IMR-90 (cell line): ENCODE data around the gene AMBRA1. TPM values are rescaled to one million over a fixed set of nuclear protein-coding genes. Genes with fewer than 3 reads are reported as not detected.

Experiments used
- ATAC-seq: fragments of 200-7000 bp; cut with Tn5 transposase; 2 replicates; pipeline ENCODE4 v1.9.1; 2020; ENCODE audit warnings: low read depth, mild to moderate bottlenecking, moderate library complexity
- BruUV-seq: library from RNA; stranded (reverse); fragments of 400-500 nt; replicated peaks from 2 replicates; lab custom pipeline; 2021; lab: Mats Ljungman, UMichigan
- CTCF ChIA-PET: fragments of 300-600 bp; formaldehyde crosslinking; extraction: SDS; loops from one replicate; lab custom pipeline; 2021; ENCODE audit warnings: antibody characterized with exemption; lab: Yijun Ruan, JAX
- POLR2A ChIA-PET: fragments of 300-600 bp; sonication (Branson Sonifier 250); formaldehyde crosslinking; loops from one replicate; lab custom pipeline; 2022; ENCODE audit warnings: antibody characterized with exemption; ENCODE audit not compliant: unreplicated experiment; lab: Charles Lee
- DNase-seq: peaks from one replicate; pipeline ENCODE4 v3.0.0; 2013
- H2AFZ ChIP-seq: replicated peaks from 2 replicates; pipeline ENCODE3; 2013; ENCODE audit warnings: low read length, mild to moderate bottlenecking; ENCODE audit not compliant: poor library complexity
- H2AK5ac ChIP-seq: 2 replicates; pipeline ENCODE4 v1.6.1; 2013; ENCODE audit warnings: low read depth, low read length, inconsistent platforms
- H2AK9ac ChIP-seq: replicated peaks from 2 replicates; pipeline ENCODE3; 2013; ENCODE audit warnings: mild to moderate bottlenecking, low read depth, low read length, moderate library complexity; ENCODE audit not compliant: poor library complexity
- H2BK120ac ChIP-seq: 2 replicates; pipeline ENCODE4 v1.6.1; 2013; ENCODE audit warnings: low read depth, low read length, inconsistent platforms
- H2BK15ac ChIP-seq: 3 replicates; pipeline ENCODE4 v1.6.1; 2013; ENCODE audit warnings: low read depth, low read length, inconsistent platforms
- H2BK20ac ChIP-seq: 2 replicates; pipeline ENCODE4 v1.6.1; 2013; ENCODE audit warnings: low read depth, mild to moderate bottlenecking, inconsistent platforms, low read length, moderate library complexity
- H2BK5ac ChIP-seq: 2 replicates; pipeline ENCODE4 v1.6.1; 2013; ENCODE audit warnings: mild to moderate bottlenecking, low read depth, low read length, inconsistent platforms; ENCODE audit not compliant: poor library complexity, severe bottlenecking
- H3K14ac ChIP-seq: replicated peaks from 2 replicates; pipeline ENCODE4 v1.6.1; 2013; ENCODE audit warnings: low read depth, low read length, inconsistent platforms
- H3K18ac ChIP-seq: 2 replicates; pipeline ENCODE4 v1.6.1; 2013; ENCODE audit warnings: low read depth, low read length, control low read depth
- H3K23ac ChIP-seq: 2 replicates; pipeline ENCODE4 v1.6.1; 2013; ENCODE audit warnings: low read depth, low read length, inconsistent platforms
- H3K27ac ChIP-seq: 2 replicates; pipeline ENCODE4 v1.5.1; 2013; ENCODE audit warnings: mild to moderate bottlenecking, control low read depth, low read length; ENCODE audit not compliant: insufficient read depth
- H3K27me3 ChIP-seq: 2 replicates; pipeline ENCODE4 v1.6.1; 2013; ENCODE audit warnings: low read length; ENCODE audit not compliant: control insufficient read depth, insufficient read depth
- H3K36me3 ChIP-seq: 2 replicates; pipeline ENCODE4 v1.6.1; 2013; ENCODE audit warnings: low read length, mixed read lengths; ENCODE audit not compliant: control insufficient read depth, insufficient read depth
- H3K4ac ChIP-seq: 2 replicates; pipeline ENCODE4 v1.6.1; 2013; ENCODE audit warnings: low read depth, low read length, inconsistent platforms
- H3K4me1 ChIP-seq: 2 replicates; pipeline ENCODE4 v1.6.1; 2013; ENCODE audit warnings: low read length, mixed read lengths; ENCODE audit not compliant: control insufficient read depth, insufficient read depth
- H3K4me2 ChIP-seq: 2 replicates; pipeline ENCODE4 v1.6.1; 2013; ENCODE audit warnings: low read depth, mild to moderate bottlenecking, control low read depth, low read length, moderate library complexity
- H3K4me3 ChIP-seq: 2 replicates; pipeline ENCODE4 v1.5.1; 2013; ENCODE audit warnings: low read depth, mild to moderate bottlenecking, control low read depth, low read length, moderate library complexity; ENCODE audit not compliant: insufficient read depth
- H3K56ac ChIP-seq: 2 replicates; pipeline ENCODE4 v1.6.1; 2013; ENCODE audit warnings: low read length, inconsistent platforms; ENCODE audit not compliant: insufficient read depth; ENCODE audit errors: extremely low read depth
- H3K79me1 ChIP-seq, 2 experiments: 2 replicates each; pipeline ENCODE4 v1.6.1; 2013; ENCODE audit warnings: low read length in 2 of 2, inconsistent platforms in 1 of 2, low read depth in 1 of 2
- H3K9ac ChIP-seq: 2 replicates; pipeline ENCODE4 v1.6.1; 2013; ENCODE audit warnings: low read depth, low read length, control low read depth
- H3K9me1 ChIP-seq: 2 replicates; pipeline ENCODE4 v1.6.1; 2013; ENCODE audit warnings: low read length, inconsistent platforms; ENCODE audit not compliant: insufficient read depth
- H3K9me3 ChIP-seq: 2 replicates; pipeline ENCODE4 v1.6.1; 2013; ENCODE audit warnings: low read length; ENCODE audit not compliant: control insufficient read depth, insufficient read depth
- H4K20me1 ChIP-seq: 2 replicates; pipeline ENCODE4 v1.6.1; 2013; ENCODE audit warnings: low read length, inconsistent platforms; ENCODE audit not compliant: insufficient read depth
- H4K5ac ChIP-seq: 2 replicates; pipeline ENCODE4 v1.6.1; 2013; ENCODE audit warnings: mild to moderate bottlenecking, low read depth, low read length, control low read depth
- H4K8ac ChIP-seq, 2 experiments: 2 replicates each; pipeline ENCODE4 v1.6.1; 2013; ENCODE audit warnings: low read depth in 2 of 2, low read length in 2 of 2, control low read depth in 1 of 2, inconsistent platforms in 1 of 2
- H4K91ac ChIP-seq: 2 replicates; pipeline ENCODE4 v1.6.1; 2013; ENCODE audit warnings: low read depth, low read length, inconsistent platforms; ENCODE audit not compliant: insufficient read depth
- CEBPB ChIP-seq: IDR thresholded peaks from 2 replicates; pipeline ENCODE4 v1.6.1; 2012; ENCODE audit warnings: low read depth, low read length, improper control_type of control experiment
- CHD1 ChIP-seq: IDR thresholded peaks from 2 replicates; pipeline ENCODE4 v1.6.1; 2012; ENCODE audit warnings: low read depth, low read length, improper control_type of control experiment
- ELK1 ChIP-seq: fragments of 150-350 bp; IDR thresholded peaks from 2 replicates; pipeline ENCODE4 v1.6.1; 2016; ENCODE audit warnings: low read depth, mild to moderate bottlenecking, low read length, moderate library complexity, borderline replicate concordance
- FOS ChIP-seq: fragments of 150-350 bp; IDR thresholded peaks from 2 replicates; pipeline ENCODE4 v1.6.1; 2016; ENCODE audit warnings: low read depth, low read length
- MAFK ChIP-seq: IDR thresholded peaks from 2 replicates; pipeline ENCODE4 v1.6.1; 2012; ENCODE audit warnings: low read depth, low read length, improper control_type of control experiment
- MXI1 ChIP-seq: IDR thresholded peaks from 2 replicates; pipeline ENCODE4 v1.6.1; 2012; ENCODE audit warnings: low read depth, mild to moderate bottlenecking, low read length, moderate library complexity, borderline replicate concordance
- NFE2L2 ChIP-seq: fragments of 150-350 bp; IDR thresholded peaks from 2 replicates; pipeline ENCODE4 v1.6.1; 2016; ENCODE audit warnings: low read depth, mild to moderate bottlenecking, low read length
- POLR2A ChIP-seq: IDR thresholded peaks from 2 replicates; pipeline ENCODE4 v1.6.1; 2012; ENCODE audit warnings: mild to moderate bottlenecking, low read depth, low read length
- RAD21 ChIP-seq: IDR thresholded peaks from 2 replicates; pipeline ENCODE4 v1.6.1; 2012; ENCODE audit warnings: low read length, improper control_type of control experiment
- RCOR1 ChIP-seq: IDR thresholded peaks from 2 replicates; pipeline ENCODE4 v1.6.1; 2012; ENCODE audit warnings: mild to moderate bottlenecking, low read length, improper control_type of control experiment; ENCODE audit not compliant: insufficient replicate concordance
- RFX5 ChIP-seq: IDR thresholded peaks from 2 replicates; pipeline ENCODE4 v1.8.0; 2012; ENCODE audit warnings: low read depth, mild to moderate bottlenecking, low read length, moderate library complexity
- USF2 ChIP-seq: fragments of 150-350 bp; IDR thresholded peaks from 2 replicates; pipeline ENCODE4 v1.6.1; 2017; ENCODE audit warnings: mild to moderate bottlenecking, antibody characterized with exemption, low read length, low read depth
- WGBS, 2 experiments: methylation state at CpG; one replicate each; pipeline versions ENCODE4 v1.1.5 to v1.1.7; 2013; ENCODE audit warnings: missing lambda C conversion rate in 2 of 2; ENCODE audit not compliant: insufficient read length in 1 of 2; ENCODE audit errors: extremely low coverage in 2 of 2; 5-methylcytosine and 5-hydroxymethylcytosine counted together
- dilution Hi-C: fragments of 300-500 bp; cut with HindIII; formaldehyde crosslinking; loops from one replicate; pipeline ENCODE4 v1.14.3; 2018; ENCODE audit warnings: low sequenced_read_pairs; ENCODE audit not compliant: unreplicated experiment
- in situ Hi-C: fragments of 300-500 bp; cut with MboI; formaldehyde crosslinking; loops from 3 replicates; pipeline ENCODE4 v1.14.3; 2019; ENCODE audit warnings: low sequenced_read_pairs, inconsistent platforms, mixed read lengths
- intact Hi-C: fragments of 100-400 bp; cut with micrococcal nuclease; formaldehyde crosslinking; loops from 2 replicates; pipeline ENCODE4 v1.10.0; 2022
- polyA plus RNA-seq, 3 experiments: library from polyadenylated mRNA; depleted of rRNA; stranded (reverse); fragments of >200 nt; gene quantifications; 2 replicates each; pipeline ENCODE4 v1.2.3, GENCODE V29; 2012; ENCODE audit warnings: low replicate concordance in 1 of 3
- total RNA-seq: library from RNA; depleted of rRNA; stranded (reverse); fragments of >200 nt; gene quantifications from 2 replicates; pipeline ENCODE4 v1.2.3, GENCODE V29; 2012

Gene AMBRA1
- total and polyA plus RNA-seq, 2 of the 4 experiments (the other 2 are of a cell fraction) = 9.4 to 18.3 TPM

DNA sequence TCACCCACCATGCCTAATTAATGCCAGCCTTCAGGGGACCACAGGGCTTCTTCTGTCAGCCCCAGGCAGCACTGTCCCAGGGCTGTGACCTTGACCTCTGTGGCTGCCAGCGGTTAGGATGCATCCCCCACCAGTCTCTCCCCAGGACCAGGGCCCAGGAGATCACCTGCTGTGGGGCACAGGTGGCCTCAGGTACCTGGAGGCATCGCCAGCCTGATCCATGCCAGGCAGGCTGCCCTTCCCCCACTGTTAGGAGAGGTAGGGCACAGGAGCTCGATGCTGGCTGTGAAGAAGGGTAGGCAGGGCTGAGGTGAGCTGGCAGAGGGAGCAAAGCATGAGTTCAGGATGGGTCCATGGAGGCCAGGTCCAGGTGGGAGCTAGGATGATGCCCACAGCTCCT lies 229.0 kb downstream of the AMBRA1 start:
- H3K4me3 ChIP-seq = no peak overlapping the region
- POLR2A ChIA-PET = no interaction called here
- no peak overlapping the region for H2AK5ac ChIP-seq
- H3K36me3 ChIP-seq = peaks cover 6% of the 10 kb centered on the region; the same call in 1 of the 2 replicates
- H2AK9ac ChIP-seq = no peak overlapping the region
- TF ChIP-seq NFE2L2 (no peak), RAD21 (no peak), MAFK (no peak), RCOR1 (no peak), ELK1 (no peak), POLR2A (no peak), CEBPB (no peak), FOS (no peak), RFX5 (no peak), USF2 (no peak), MXI1 (no peak), CHD1 (no peak)
- WGBS, 2 experiments = no CpG with 5 or more reads among the region's 3 CpGs
- H2BK5ac ChIP-seq = no peak overlapping the region
- in situ Hi-C loops (no loop called here), intact Hi-C loops (no loop called here), dilution Hi-C loops (no loop called here)
- H3K27ac ChIP-seq = no peak overlapping the region
- H3K9me1 ChIP-seq = peaks cover 9% of the 10 kb centered on the region; the same call in 1 of the 2 replicates
- no peak overlapping the region for H3K4me2 ChIP-seq
- H2BK20ac ChIP-seq = no peak overlapping the region
- H3K18ac ChIP-seq = no peak overlapping the region
- no peak overlapping the region for H4K91ac ChIP-seq
- no peak overlapping the region for H4K5ac ChIP-seq
- no peak overlapping the region for H3K4ac ChIP-seq
- H4K20me1 ChIP-seq = peaks cover 33% of the 10 kb centered on the region
- no peak for ATAC-seq
- BruUV-seq = no TSS peak
- no peaks in the 10 kb centered on the region for H3K27me3 ChIP-seq
- no peak overlapping the region for H4K8ac ChIP-seq
- no peak overlapping the region for H3K14ac ChIP-seq
- H3K56ac ChIP-seq = no peak overlapping the region
- CTCF ChIA-PET = interaction anchor here (0.7 kb wide), 1 partner anchor 13 kb away, joined by 3 read pairs; no protein-coding TSS in a partner anchor
- H2AFZ ChIP-seq = no peak overlapping the region
- H3K4me1 ChIP-seq = peaks cover 41% of the 10 kb centered on the region
- no peak overlapping the region for H2BK120ac ChIP-seq
- peaks cover 27 to 69% of the 10 kb centered on the region in 2 experiments for H3K79me1 ChIP-seq
- DNase-seq = no peak
- no peak overlapping the region for H3K23ac ChIP-seq
- H2BK15ac ChIP-seq = no peak overlapping the region
- H3K9ac ChIP-seq = no peak overlapping the region
- no peaks in the 10 kb centered on the region for H3K9me3 ChIP-seq
